Type B pancreatic cell (in vitro differentiated cells): ENCODE data around the gene SDK2. TPM values are rescaled to one million over a fixed set of nuclear protein-coding genes. Genes with fewer than 3 reads are reported as not detected.
"Not testable (repeated sequence)": the region's sequence is repeated elsewhere in the genome, so short reads cannot be mapped to it uniquely, and the experiment has no call there.

Experiments
- DNase-seq: peaks from one replicate; pipeline ENCODE4 v3.0.0; 2021; ENCODE audit warnings: mixed read lengths; ENCODE audit not compliant: unreplicated experiment; ENCODE audit errors: extremely low spot score
- H3K27ac Mint-ChIP-seq: 2 replicates; pipeline ENCODE4 v1.8.0; 2021; ENCODE audit warnings: mild to moderate bottlenecking, mixed read lengths
- H3K27me3 Mint-ChIP-seq: 2 replicates; pipeline ENCODE4 v1.8.0; 2021; ENCODE audit warnings: mixed read lengths
- H3K36me3 Mint-ChIP-seq: 2 replicates; pipeline ENCODE4 v1.8.0; 2021; ENCODE audit warnings: mixed read lengths
- H3K4me1 Mint-ChIP-seq: one replicate; pipeline ENCODE4 v1.8.0; 2021; ENCODE audit warnings: mixed read lengths; ENCODE audit not compliant: unreplicated experiment
- H3K4me3 Mint-ChIP-seq: 2 replicates; pipeline ENCODE4 v1.8.0; 2021; ENCODE audit warnings: mild to moderate bottlenecking, mixed read lengths
- H3K9me3 Mint-ChIP-seq: 2 replicates; pipeline ENCODE4 v1.8.0; 2021; ENCODE audit warnings: mixed read lengths
- CTCF ChIP-seq: fragments of 200-600 bp; sonication (generic); conservative IDR thresholded peaks from 2 replicates; pipeline ENCODE4 v1.5.0; 2021; ENCODE audit warnings: antibody characterized with exemption, mild to moderate bottlenecking
- total RNA-seq: library from RNA; stranded (reverse); gene quantifications from 2 replicates; pipeline ENCODE4 v1.2.1, GENCODE V29; 2021; ENCODE audit warnings: low replicate concordance

The SDK2 gene
- total RNA-seq, 1 donor from 2014 or later = 47.3 TPM

- TF ChIP-seq CTCF = no peak
- H3K4me3 Mint-ChIP-seq = no peak overlapping the region
- no peaks in the 10 kb centered on the region for H3K9me3 Mint-ChIP-seq
- H3K27ac Mint-ChIP-seq = no peak overlapping the region
- DNase-seq = no peak
- H3K27me3 Mint-ChIP-seq = no peaks in the 10 kb centered on the region
- H3K4me1 Mint-ChIP-seq = no peaks in the 10 kb centered on the region
- H3K36me3 Mint-ChIP-seq = peaks cover 3% of the 10 kb centered on the region
Measured at GRCh38 chr17:73462823-73463222, 181.4 kb downstream of the SDK2 start.

GRCh38 chr17:73459980-73460379 is 184.3 kb downstream of the SDK2 start:
- Mint-ChIP-seq H3K4me1 (no peaks in the 10 kb centered on the region), H3K27me3 (no peaks in the 10 kb centered on the region), H3K27ac (no peak overlapping the region), H3K9me3 (no peaks in the 10 kb centered on the region), H3K4me3 (no peak overlapping the region), H3K36me3 (peaks cover 3% of the 10 kb centered on the region)
- no peak for TF ChIP-seq CTCF
- DNase-seq = no peak

GRCh38 chr17:73455767-73456166 is 188.5 kb downstream of the SDK2 start:
- Mint-ChIP-seq H3K4me3 (no peak overlapping the region), H3K27me3 (no peaks in the 10 kb centered on the region), H3K4me1 (no peaks in the 10 kb centered on the region), H3K9me3 (no peaks in the 10 kb centered on the region), H3K27ac (no peak overlapping the region), H3K36me3 (peaks cover 14% of the 10 kb centered on the region)
- TF ChIP-seq CTCF = no peak
- DNase-seq = no peak

- no peak for TF ChIP-seq CTCF
- Mint-ChIP-seq H3K36me3 (peaks cover 16% of the 10 kb centered on the region), H3K4me1 (no peaks in the 10 kb centered on the region), H3K27me3 (no peaks in the 10 kb centered on the region), H3K4me3 (no peak overlapping the region), H3K9me3 (no peaks in the 10 kb centered on the region), H3K27ac (no peak overlapping the region)
- DNase-seq = no peak
Measured at GRCh38 chr17:73455050-73455687, 189.1 kb downstream of the SDK2 start.

GRCh38 chr17:73453494-73453893 is 190.8 kb downstream of the SDK2 start:
- H3K27ac Mint-ChIP-seq = not testable (repeated sequence)

GRCh38 chr17:73453090-73453489 is 191.2 kb downstream of the SDK2 start:
- Mint-ChIP-seq H3K27ac (no peak overlapping the region), H3K36me3 (peaks cover 16% of the 10 kb centered on the region), H3K4me3 (no peak overlapping the region), H3K27me3 (no peaks in the 10 kb centered on the region), H3K9me3 (no peaks in the 10 kb centered on the region), H3K4me1 (no peaks in the 10 kb centered on the region)
- DNase-seq = no peak
- no peak for TF ChIP-seq CTCF

More at GRCh38 chr17:73453494-73453893, 190.8 kb downstream of the SDK2 start:
- not testable (repeated sequence) for H3K4me3 Mint-ChIP-seq, H3K9me3 Mint-ChIP-seq, DNase-seq, H3K27me3 Mint-ChIP-seq, H3K4me1 Mint-ChIP-seq
- peaks cover 16% of the 10 kb centered on the region for H3K36me3 Mint-ChIP-seq
